ENCODE results near the gene MME.

- TF ChIP-seq TAF1 (IDR thresholded peaks at IDR 0.05; ENCODE audit: borderline replicate concordance, insufficient read depth, low read length) (no peak), SIN3A (IDR thresholded peaks at IDR 0.05; ENCODE audit: borderline replicate concordance, insufficient read depth, low read length) (no peak)
- TF ChIP-seq, protein P1, sequence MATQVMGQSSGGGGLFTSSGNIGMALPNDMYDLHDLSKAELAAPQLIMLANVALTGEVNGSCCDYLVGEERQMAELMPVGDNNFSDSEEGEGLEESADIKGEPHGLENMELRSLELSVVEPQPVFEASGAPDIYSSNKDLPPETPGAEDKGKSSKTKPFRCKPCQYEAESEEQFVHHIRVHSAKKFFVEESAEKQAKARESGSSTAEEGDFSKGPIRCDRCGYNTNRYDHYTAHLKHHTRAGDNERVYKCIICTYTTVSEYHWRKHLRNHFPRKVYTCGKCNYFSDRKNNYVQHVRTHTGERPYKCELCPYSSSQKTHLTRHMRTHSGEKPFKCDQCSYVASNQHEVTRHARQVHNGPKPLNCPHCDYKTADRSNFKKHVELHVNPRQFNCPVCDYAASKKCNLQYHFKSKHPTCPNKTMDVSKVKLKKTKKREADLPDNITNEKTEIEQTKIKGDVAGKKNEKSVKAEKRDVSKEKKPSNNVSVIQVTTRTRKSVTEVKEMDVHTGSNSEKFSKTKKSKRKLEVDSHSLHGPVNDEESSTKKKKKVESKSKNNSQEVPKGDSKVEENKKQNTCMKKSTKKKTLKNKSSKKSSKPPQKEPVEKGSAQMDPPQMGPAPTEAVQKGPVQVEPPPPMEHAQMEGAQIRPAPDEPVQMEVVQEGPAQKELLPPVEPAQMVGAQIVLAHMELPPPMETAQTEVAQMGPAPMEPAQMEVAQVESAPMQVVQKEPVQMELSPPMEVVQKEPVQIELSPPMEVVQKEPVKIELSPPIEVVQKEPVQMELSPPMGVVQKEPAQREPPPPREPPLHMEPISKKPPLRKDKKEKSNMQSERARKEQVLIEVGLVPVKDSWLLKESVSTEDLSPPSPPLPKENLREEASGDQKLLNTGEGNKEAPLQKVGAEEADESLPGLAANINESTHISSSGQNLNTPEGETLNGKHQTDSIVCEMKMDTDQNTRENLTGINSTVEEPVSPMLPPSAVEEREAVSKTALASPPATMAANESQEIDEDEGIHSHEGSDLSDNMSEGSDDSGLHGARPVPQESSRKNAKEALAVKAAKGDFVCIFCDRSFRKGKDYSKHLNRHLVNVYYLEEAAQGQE (IDR thresholded peaks at IDR 0.05; ENCODE audit: insufficient read depth in 1 of 2, low read depth in 2 of 2, low read length in 2 of 2) = no peak
These were observed 151.7 kb downstream of the MME start for GRCh38 chr3:155231792-155232191.

Measured in PFSK-1 (cell line).